HCT116 (cell line): ENCODE data around the gene PSMA1. TPM values are rescaled to one million over a fixed set of nuclear protein-coding genes. Genes with fewer than 3 reads are reported as not detected.

Experiments used
- ATAC-seq: fragments of 200-7000 bp; cut with Tn5 transposase; 2 replicates; pipeline ENCODE4 v1.9.1; 2020; ENCODE audit warnings: mild to moderate bottlenecking, moderate library complexity
- BruUV-seq: library from RNA; stranded (reverse); fragments of 400-500 nt; replicated peaks from 2 replicates; lab custom pipeline; 2021; lab: Mats Ljungman, UMichigan
- CTCF ChIA-PET: fragments of 300-600 bp; sonication (Branson Sonifier 250); formaldehyde crosslinking; loops from one replicate; lab custom pipeline; 2021; ENCODE audit warnings: antibody characterized with exemption; lab: Charles Lee
- POLR2A ChIA-PET: fragments of 300-600, 350-600 bp; sonication (Branson Sonifier 250); formaldehyde crosslinking; loops from one replicate; lab custom pipeline; 2021; ENCODE audit warnings: antibody characterized with exemption; lab: Charles Lee
- RAD21 ChIA-PET, 2 experiments: fragments of 300-600 bp; sonication (Branson Sonifier 250); formaldehyde crosslinking; loops; one replicate each; lab custom pipeline; 2023; ENCODE audit warnings: low total read pairs in 2 of 2; ENCODE audit not compliant: uncharacterized antibody in 2 of 2, unreplicated experiment in 2 of 2, low non-redundant PET in 1 of 2; lab: Charles Lee
- DNase-seq: peaks from one replicate; pipeline ENCODE4 v3.0.0-alpha.2; 2010; ENCODE audit warnings: low read depth, low spot score
- H2AFZ ChIP-seq: fragments of 200-600 bp; shearing (Covaris generic), sonication (generic); 2 replicates; pipeline ENCODE4 v1.6.1; 2017; ENCODE audit warnings: low read depth, mixed run types, mixed read lengths, antibody characterized with exemption, low read length; ENCODE audit not compliant: poor library complexity, severe bottlenecking
- H3K27ac ChIP-seq: 2 replicates; pipeline ENCODE4 v1.5.1; 2012; ENCODE audit warnings: low read depth, low read length
- H3K27me3 ChIP-seq: fragments of 200-600 bp; sonication (generic); 2 replicates; pipeline ENCODE4 v1.6.1; 2016; ENCODE audit warnings: mixed run types, low read length, mixed read lengths; ENCODE audit not compliant: insufficient read depth
- H3K36me3 ChIP-seq, 2 experiments: fragments of 200-500 bp in 1 of 2; fragments of 200-600 bp in 1 of 2; sonication (Bioruptor generic) in 1 of 2; sonication (generic) in 1 of 2; 2 replicates each; pipeline versions ENCODE4 v1.5.1 to v1.6.1; 2014 to 2016; ENCODE audit warnings: low read length in 2 of 2, inconsistent platforms in 1 of 2, mixed read lengths in 1 of 2, mixed run types in 1 of 2; ENCODE audit not compliant: insufficient read depth in 2 of 2, control insufficient read depth in 1 of 2
- H3K4me1 ChIP-seq, 2 experiments: fragments of 200-600 bp in 1 of 2; sonication (generic) in 1 of 2; 2 replicates each; pipeline versions ENCODE4 v1.5.1 to v1.6.1; 2012 to 2017; ENCODE audit warnings: low read length in 2 of 2, inconsistent platforms in 1 of 2, mild to moderate bottlenecking in 1 of 2, mixed read lengths in 1 of 2, mixed run types in 1 of 2, moderate library complexity in 1 of 2; ENCODE audit not compliant: insufficient read depth in 2 of 2, control insufficient read depth in 1 of 2
- H3K4me2 ChIP-seq: fragments of 200-600 bp; sonication (generic); 2 replicates; pipeline ENCODE4 v1.6.1; 2017; ENCODE audit warnings: mixed run types, low read length, mixed read lengths
- H3K4me3 ChIP-seq, 2 experiments: fragments of 200-600 bp in 1 of 2; sonication (generic) in 1 of 2; replicated peaks in 1 of 2; 2 replicates each; pipeline ENCODE4 v1.5.1; 2011 to 2016; ENCODE audit warnings: low read length in 2 of 2, control low read depth in 1 of 2, low read depth in 1 of 2, mild to moderate bottlenecking in 1 of 2, mixed read lengths in 1 of 2, mixed run types in 1 of 2
- H3K79me2 ChIP-seq: fragments of 200-600 bp; sonication (generic); 2 replicates; pipeline ENCODE4 v1.6.1; 2017; ENCODE audit warnings: mild to moderate bottlenecking, mixed run types, low read length, moderate library complexity, mixed read lengths; ENCODE audit not compliant: insufficient read depth
- H3K9ac ChIP-seq: fragments of 200-600 bp; sonication (generic); 2 replicates; pipeline ENCODE4 v1.6.1; 2016; ENCODE audit warnings: low read length, mixed read lengths
- H3K9me2 ChIP-seq: fragments of 200-600 bp; sonication (generic), shearing (Covaris generic); 2 replicates; pipeline ENCODE4 v1.6.1; 2017; ENCODE audit warnings: mixed run types, mild to moderate bottlenecking, moderate library complexity; ENCODE audit not compliant: insufficient read depth
- H3K9me3 ChIP-seq, 2 experiments: fragments of 200-500 bp in 1 of 2; fragments of 200-600 bp in 1 of 2; sonication (Bioruptor generic) in 1 of 2; sonication (generic) in 1 of 2; 2 replicates each; pipeline ENCODE4 v1.6.1; 2014 to 2017; ENCODE audit warnings: low read length in 2 of 2, mixed read lengths in 2 of 2, inconsistent platforms in 1 of 2, low read depth in 1 of 2, mild to moderate bottlenecking in 1 of 2, mixed run types in 1 of 2, moderate library complexity in 1 of 2; ENCODE audit not compliant: control insufficient read depth in 1 of 2, insufficient read depth in 1 of 2
- H4K20me1 ChIP-seq: fragments of 200-600 bp; sonication (generic), shearing (Covaris generic); 2 replicates; pipeline ENCODE4 v1.6.1; 2017; ENCODE audit warnings: mixed run types, mild to moderate bottlenecking, moderate library complexity; ENCODE audit not compliant: insufficient read depth
- CBX3 ChIP-seq: IDR thresholded peaks from 2 replicates; pipeline ENCODE4 v1.6.1; 2012; ENCODE audit warnings: low read depth
- EZH2 ChIP-seq: fragments of 200-600 bp; sonication (generic); IDR thresholded peaks from 2 replicates; pipeline ENCODE4 v1.6.1; 2017; ENCODE audit warnings: antibody characterized with exemption, mixed run types
- POLR2A ChIP-seq: IDR thresholded peaks from 2 replicates; pipeline ENCODE4 v1.7.0; 2011; ENCODE audit warnings: borderline replicate concordance; ENCODE audit not compliant: insufficient read depth, insufficient read length; ENCODE audit errors: extremely low read depth
- POLR2AphosphoS5 ChIP-seq: IDR thresholded peaks from 2 replicates; pipeline ENCODE4 v1.6.1; 2011; ENCODE audit warnings: mild to moderate bottlenecking, low read depth, low read length, moderate library complexity
- RAD21 ChIP-seq: IDR thresholded peaks from 2 replicates; pipeline ENCODE4 v1.6.1; 2012; ENCODE audit warnings: low read depth, mild to moderate bottlenecking
- SP1 ChIP-seq: IDR thresholded peaks from 2 replicates; pipeline ENCODE4 v1.6.1; 2012; ENCODE audit warnings: low read depth
- SRF ChIP-seq: IDR thresholded peaks from 2 replicates; pipeline ENCODE4 v1.6.1; 2012; ENCODE audit warnings: low read depth
- YY1 ChIP-seq: IDR thresholded peaks from 2 replicates; pipeline ENCODE4 v1.6.1; 2011; ENCODE audit warnings: low read length, low read depth, moderate library complexity, mild to moderate bottlenecking; ENCODE audit not compliant: insufficient replicate concordance; ENCODE audit errors: extremely low read depth
- ZNF274 ChIP-seq: fragments of 200-500 bp; sonication (Bioruptor generic); IDR thresholded peaks from 2 replicates; pipeline ENCODE4 v1.6.1; 2014; ENCODE audit warnings: mild to moderate bottlenecking, low read depth, low read length, inconsistent platforms
- intact Hi-C: fragments of 100-400 bp; cut with micrococcal nuclease; formaldehyde crosslinking; loops from 2 replicates; pipeline ENCODE4 v1.10.0; 2022
- total RNA-seq: library from RNA; stranded (reverse); gene quantifications from one replicate; pipeline ENCODE4 v1.2.1, GENCODE V29; 2021; ENCODE audit not compliant: unreplicated experiment
- TF ChIP-seq, protein P1 (sequence below): IDR thresholded peaks from 2 replicates; pipeline ENCODE4 v1.6.1; 2012; ENCODE audit warnings: low read depth
- TF ChIP-seq, protein P2 (sequence below): IDR thresholded peaks from 2 replicates; pipeline ENCODE4 v1.6.1; 2011; ENCODE audit warnings: mild to moderate bottlenecking, low read length, moderate library complexity; ENCODE audit not compliant: insufficient replicate concordance; ENCODE audit errors: extremely low read depth
- TF ChIP-seq, protein P3 (sequence below): IDR thresholded peaks from 2 replicates; pipeline ENCODE4 v1.6.1; 2012
- TF ChIP-seq, protein P4 (sequence below), 3 experiments: fragments of 200-600 bp in 1 of 3; sonication (generic) in 1 of 3; IDR thresholded peaks in 2 of 3; conservative IDR thresholded peaks in 1 of 3; 2 replicates each; pipeline ENCODE4 v1.5.1; 2012 to 2017; ENCODE audit warnings: low read depth in 2 of 3, low read length in 2 of 3, antibody characterized with exemption in 1 of 3, borderline replicate concordance in 1 of 3, control low read depth in 1 of 3, mild to moderate bottlenecking in 1 of 3, mixed read lengths in 1 of 3, mixed run types in 1 of 3, moderate library complexity in 1 of 3; ENCODE audit not compliant: insufficient read depth in 1 of 3

Gene PSMA1
- total RNA-seq, 1 experiment from 2014 or later, result 211 TPM

DNA sequence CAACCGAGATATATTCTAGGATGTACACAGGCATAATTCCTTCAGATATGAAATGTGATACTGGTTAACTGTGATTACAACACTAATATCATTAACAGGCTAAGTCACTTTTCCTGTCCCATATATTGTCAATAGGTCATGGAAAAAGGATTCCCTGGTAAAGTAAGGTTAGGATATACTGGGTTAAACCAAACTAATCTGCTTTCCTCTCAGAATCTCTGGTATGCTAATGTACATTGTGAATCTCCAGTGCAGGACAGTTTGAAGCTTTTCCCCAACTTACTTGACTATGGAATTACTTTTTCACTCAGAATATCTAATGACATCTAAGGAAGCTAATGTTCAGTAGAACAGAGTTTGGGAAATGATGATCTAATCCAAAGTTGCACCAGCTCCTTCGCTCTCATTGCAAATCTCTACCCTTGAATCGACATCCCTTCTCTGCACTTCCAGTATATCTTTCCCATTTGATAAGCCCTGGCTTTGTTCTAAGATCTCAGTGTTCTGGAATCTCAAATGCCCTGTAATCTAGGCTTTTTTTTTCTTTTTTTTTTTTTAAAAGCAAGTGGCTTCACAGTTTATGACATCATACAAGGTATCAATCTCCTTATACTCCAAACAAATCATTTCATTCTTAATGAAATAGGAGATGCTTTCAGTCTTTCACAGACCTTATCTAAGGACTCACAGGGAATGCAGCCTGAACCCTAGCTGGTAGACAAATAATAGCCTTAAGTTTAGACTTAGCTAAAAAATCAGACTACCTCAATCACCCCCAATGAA is 64.3 kb downstream of the PSMA1 start:
- Histone ChIP-seq H3K27ac (no peak overlapping the region), H3K9me3 (no peaks in the 10 kb centered on the region), H3K9me2 (no peaks in the 10 kb centered on the region), H3K4me3 (no peak overlapping the region), H4K20me1 (no peaks in the 10 kb centered on the region), H3K9ac (no peak overlapping the region), H3K27me3 (no peaks in the 10 kb centered on the region), H3K79me2 (no peaks in the 10 kb centered on the region), H3K4me2 (no peak overlapping the region), H3K4me1 (no peaks in the 10 kb centered on the region), H2AFZ (no peak overlapping the region), H3K36me3 (peaks cover 5 to 28% of the 10 kb centered on the region in 2 experiments)
- intact Hi-C loops, result loop anchor here (1.0 kb wide), 1 partner anchor 156 kb away; no protein-coding TSS in a partner anchor
- no TSS peak for BruUV-seq
- RAD21 ChIA-PET, result interaction anchor here (0.5 to 2.2 kb wide), 5 partner anchors 97 to 186 kb away, joined by 3 to 19 read pairs (median 5); no protein-coding TSS in a partner anchor
- DNase-seq (no peak), ATAC-seq (no peak)
- CTCF ChIA-PET, result interaction anchor here (0.6 to 4.8 kb wide), 26 partner anchors 9 to 1863 kb away, joined by 3 to 71 read pairs (median 4); no protein-coding TSS in a partner anchor
- TF ChIP-seq SP1 (no peak), POLR2A (no peak), CBX3 (no peak), POLR2AphosphoS5 (no peak), RAD21 (no peak), SRF (no peak), EZH2 (no peak), YY1 (no peak), ZNF274 (no peak)
- TF ChIP-seq, protein P1, sequence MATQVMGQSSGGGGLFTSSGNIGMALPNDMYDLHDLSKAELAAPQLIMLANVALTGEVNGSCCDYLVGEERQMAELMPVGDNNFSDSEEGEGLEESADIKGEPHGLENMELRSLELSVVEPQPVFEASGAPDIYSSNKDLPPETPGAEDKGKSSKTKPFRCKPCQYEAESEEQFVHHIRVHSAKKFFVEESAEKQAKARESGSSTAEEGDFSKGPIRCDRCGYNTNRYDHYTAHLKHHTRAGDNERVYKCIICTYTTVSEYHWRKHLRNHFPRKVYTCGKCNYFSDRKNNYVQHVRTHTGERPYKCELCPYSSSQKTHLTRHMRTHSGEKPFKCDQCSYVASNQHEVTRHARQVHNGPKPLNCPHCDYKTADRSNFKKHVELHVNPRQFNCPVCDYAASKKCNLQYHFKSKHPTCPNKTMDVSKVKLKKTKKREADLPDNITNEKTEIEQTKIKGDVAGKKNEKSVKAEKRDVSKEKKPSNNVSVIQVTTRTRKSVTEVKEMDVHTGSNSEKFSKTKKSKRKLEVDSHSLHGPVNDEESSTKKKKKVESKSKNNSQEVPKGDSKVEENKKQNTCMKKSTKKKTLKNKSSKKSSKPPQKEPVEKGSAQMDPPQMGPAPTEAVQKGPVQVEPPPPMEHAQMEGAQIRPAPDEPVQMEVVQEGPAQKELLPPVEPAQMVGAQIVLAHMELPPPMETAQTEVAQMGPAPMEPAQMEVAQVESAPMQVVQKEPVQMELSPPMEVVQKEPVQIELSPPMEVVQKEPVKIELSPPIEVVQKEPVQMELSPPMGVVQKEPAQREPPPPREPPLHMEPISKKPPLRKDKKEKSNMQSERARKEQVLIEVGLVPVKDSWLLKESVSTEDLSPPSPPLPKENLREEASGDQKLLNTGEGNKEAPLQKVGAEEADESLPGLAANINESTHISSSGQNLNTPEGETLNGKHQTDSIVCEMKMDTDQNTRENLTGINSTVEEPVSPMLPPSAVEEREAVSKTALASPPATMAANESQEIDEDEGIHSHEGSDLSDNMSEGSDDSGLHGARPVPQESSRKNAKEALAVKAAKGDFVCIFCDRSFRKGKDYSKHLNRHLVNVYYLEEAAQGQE, result no peak
- TF ChIP-seq, protein P2, sequence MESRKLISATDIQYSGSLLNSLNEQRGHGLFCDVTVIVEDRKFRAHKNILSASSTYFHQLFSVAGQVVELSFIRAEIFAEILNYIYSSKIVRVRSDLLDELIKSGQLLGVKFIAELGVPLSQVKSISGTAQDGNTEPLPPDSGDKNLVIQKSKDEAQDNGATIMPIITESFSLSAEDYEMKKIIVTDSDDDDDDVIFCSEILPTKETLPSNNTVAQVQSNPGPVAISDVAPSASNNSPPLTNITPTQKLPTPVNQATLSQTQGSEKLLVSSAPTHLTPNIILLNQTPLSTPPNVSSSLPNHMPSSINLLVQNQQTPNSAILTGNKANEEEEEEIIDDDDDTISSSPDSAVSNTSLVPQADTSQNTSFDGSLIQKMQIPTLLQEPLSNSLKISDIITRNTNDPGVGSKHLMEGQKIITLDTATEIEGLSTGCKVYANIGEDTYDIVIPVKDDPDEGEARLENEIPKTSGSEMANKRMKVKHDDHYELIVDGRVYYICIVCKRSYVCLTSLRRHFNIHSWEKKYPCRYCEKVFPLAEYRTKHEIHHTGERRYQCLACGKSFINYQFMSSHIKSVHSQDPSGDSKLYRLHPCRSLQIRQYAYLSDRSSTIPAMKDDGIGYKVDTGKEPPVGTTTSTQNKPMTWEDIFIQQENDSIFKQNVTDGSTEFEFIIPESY, result no peak
- TF ChIP-seq, protein P3, sequence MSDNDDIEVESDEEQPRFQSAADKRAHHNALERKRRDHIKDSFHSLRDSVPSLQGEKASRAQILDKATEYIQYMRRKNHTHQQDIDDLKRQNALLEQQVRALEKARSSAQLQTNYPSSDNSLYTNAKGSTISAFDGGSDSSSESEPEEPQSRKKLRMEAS, result no peak
- TF ChIP-seq, protein P4, sequence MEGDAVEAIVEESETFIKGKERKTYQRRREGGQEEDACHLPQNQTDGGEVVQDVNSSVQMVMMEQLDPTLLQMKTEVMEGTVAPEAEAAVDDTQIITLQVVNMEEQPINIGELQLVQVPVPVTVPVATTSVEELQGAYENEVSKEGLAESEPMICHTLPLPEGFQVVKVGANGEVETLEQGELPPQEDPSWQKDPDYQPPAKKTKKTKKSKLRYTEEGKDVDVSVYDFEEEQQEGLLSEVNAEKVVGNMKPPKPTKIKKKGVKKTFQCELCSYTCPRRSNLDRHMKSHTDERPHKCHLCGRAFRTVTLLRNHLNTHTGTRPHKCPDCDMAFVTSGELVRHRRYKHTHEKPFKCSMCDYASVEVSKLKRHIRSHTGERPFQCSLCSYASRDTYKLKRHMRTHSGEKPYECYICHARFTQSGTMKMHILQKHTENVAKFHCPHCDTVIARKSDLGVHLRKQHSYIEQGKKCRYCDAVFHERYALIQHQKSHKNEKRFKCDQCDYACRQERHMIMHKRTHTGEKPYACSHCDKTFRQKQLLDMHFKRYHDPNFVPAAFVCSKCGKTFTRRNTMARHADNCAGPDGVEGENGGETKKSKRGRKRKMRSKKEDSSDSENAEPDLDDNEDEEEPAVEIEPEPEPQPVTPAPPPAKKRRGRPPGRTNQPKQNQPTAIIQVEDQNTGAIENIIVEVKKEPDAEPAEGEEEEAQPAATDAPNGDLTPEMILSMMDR (IDR thresholded peaks at IDR 0.05 in 2 of 3, conservative IDR thresholded peaks at IDR 0.05 in 1 of 3; ENCODE audit: borderline replicate concordance in 1 of 3, insufficient read depth in 1 of 3, low read depth in 2 of 3, low read length in 2 of 3), result no peak
- POLR2A ChIA-PET, result interaction anchor here (0.6 to 1.6 kb wide), 3 partner anchors 10 to 155 kb away, joined by 5 to 7 read pairs (median 6); no protein-coding TSS in a partner anchor
